SJCRH30 (cell line): Measurements from ENCODE around the gene DDX42. TPM values are rescaled to one million over a fixed set of nuclear protein-coding genes. Genes with fewer than 3 reads are reported as not detected.
"Not testable (repeated sequence)": the region's sequence is repeated elsewhere in the genome, so short reads cannot be mapped to it uniquely, and the experiment has no call there.

Source experiments
- DNase-seq, 2 experiments: peaks; one replicate each; pipeline ENCODE4 v3.0.0-alpha.2; 2015 to 2020
- H3K27ac ChIP-seq: fragments of 250-450 bp; sonication (Bioruptor Pico); 2 replicates; pipeline ENCODE4 v1.5.1; 2020; ENCODE audit warnings: mild to moderate bottlenecking, moderate library complexity
- H3K27me3 ChIP-seq: fragments of 250-450 bp; sonication (Bioruptor Pico); 2 replicates; pipeline ENCODE4 v1.5.1; 2020; ENCODE audit warnings: mild to moderate bottlenecking, moderate library complexity
- H3K36me3 ChIP-seq: fragments of 250-450 bp; sonication (Bioruptor Pico); 2 replicates; pipeline ENCODE4 v1.5.1; 2020; ENCODE audit warnings: mild to moderate bottlenecking, moderate library complexity
- H3K4me1 ChIP-seq: fragments of 250-450 bp; sonication (Bioruptor Pico); 2 replicates; pipeline ENCODE4 v1.5.1; 2020; ENCODE audit warnings: mild to moderate bottlenecking, moderate library complexity
- H3K4me3 ChIP-seq: fragments of 250-450 bp; sonication (Bioruptor Pico); 2 replicates; pipeline ENCODE4 v1.5.1; 2020; ENCODE audit warnings: mild to moderate bottlenecking, moderate library complexity
- H3K9me3 ChIP-seq: fragments of 250-450 bp; sonication (Bioruptor Pico); replicated peaks from 2 replicates; pipeline ENCODE4 v1.5.1; 2020; ENCODE audit warnings: mild to moderate bottlenecking, moderate library complexity
- total RNA-seq: library from RNA; depleted of rRNA; stranded (reverse); fragments of >200 nt; shearing (Covaris generic); gene quantifications from 2 replicates; pipeline ENCODE4 v1.2.3, GENCODE V29; 2014

Gene DDX42
- total RNA-seq, 1 experiment from 2014 or later: 78.7 TPM

- peaks cover 84% of the 10 kb centered on the region for H3K36me3 ChIP-seq
- not testable (repeated sequence) for H3K27me3 ChIP-seq, H3K4me3 ChIP-seq, DNase-seq, H3K9me3 ChIP-seq, H3K27ac ChIP-seq, H3K4me1 ChIP-seq
These were observed 22.4 kb downstream of the DDX42 start for GRCh38 chr17:63796375-63796774.

- peaks cover 82% of the 10 kb centered on the region for H3K36me3 ChIP-seq
- H3K9me3 ChIP-seq: no peaks in the 10 kb centered on the region
- H3K4me1 ChIP-seq: no peaks in the 10 kb centered on the region
- H3K27ac ChIP-seq: no peak overlapping the region
- DNase-seq: no peak
- no peaks in the 10 kb centered on the region for H3K27me3 ChIP-seq
- no peak overlapping the region for H3K4me3 ChIP-seq
These were observed 24.7 kb downstream of the DDX42 start for GRCh38 chr17:63798572-63799106.

- no peak for DNase-seq
- Histone ChIP-seq H3K4me1 (no peaks in the 10 kb centered on the region), H3K4me3 (no peak overlapping the region), H3K27ac (no peak overlapping the region), H3K9me3 (no peaks in the 10 kb centered on the region), H3K27me3 (no peaks in the 10 kb centered on the region), H3K36me3 (peaks cover 89% of the 10 kb centered on the region)
These were observed 26.8 kb downstream of the DDX42 start for GRCh38 chr17:63800783-63801182.

GRCh38 chr17:63804328-63804727, 30.4 kb downstream of the DDX42 start:
- H3K27me3 ChIP-seq: no peaks in the 10 kb centered on the region
- DNase-seq: no peak
- no peaks in the 10 kb centered on the region for H3K4me1 ChIP-seq
- peaks cover 93% of the 10 kb centered on the region for H3K36me3 ChIP-seq
- no peaks in the 10 kb centered on the region for H3K9me3 ChIP-seq
- no peak overlapping the region for H3K27ac ChIP-seq
- H3K4me3 ChIP-seq: no peak overlapping the region

- no peaks in the 10 kb centered on the region for H3K4me1 ChIP-seq
- H3K36me3 ChIP-seq: peaks cover 90% of the 10 kb centered on the region
- no peaks in the 10 kb centered on the region for H3K27me3 ChIP-seq
- no peak overlapping the region for H3K4me3 ChIP-seq
- no peaks in the 10 kb centered on the region for H3K9me3 ChIP-seq
- DNase-seq: no peak
- no peak overlapping the region for H3K27ac ChIP-seq
These were observed 31.6 kb downstream of the DDX42 start for GRCh38 chr17:63805591-63805990.

- Histone ChIP-seq H3K4me3 (no peak overlapping the region), H3K27ac (no peak overlapping the region), H3K27me3 (no peaks in the 10 kb centered on the region), H3K36me3 (peaks cover 89% of the 10 kb centered on the region), H3K4me1 (no peaks in the 10 kb centered on the region), H3K9me3 (no peaks in the 10 kb centered on the region)
- DNase-seq: no peak
These were observed 36.0 kb downstream of the DDX42 start for GRCh38 chr17:63809970-63810369.

GRCh38 chr17:63816123-63816522, 42.2 kb downstream of the DDX42 start:
- H3K27ac ChIP-seq: no peak overlapping the region
- no peaks in the 10 kb centered on the region for H3K4me1 ChIP-seq
- H3K9me3 ChIP-seq: no peaks in the 10 kb centered on the region
- peaks cover 91% of the 10 kb centered on the region for H3K36me3 ChIP-seq
- no peak for DNase-seq
- H3K4me3 ChIP-seq: no peak overlapping the region
- no peaks in the 10 kb centered on the region for H3K27me3 ChIP-seq

GRCh38 chr17:63816669-63817068, 42.7 kb downstream of the DDX42 start:
- H3K27me3 ChIP-seq: no peaks in the 10 kb centered on the region
- no peak overlapping the region for H3K4me3 ChIP-seq
- H3K36me3 ChIP-seq: peaks cover 91% of the 10 kb centered on the region
- no peak for DNase-seq
- no peaks in the 10 kb centered on the region for H3K9me3 ChIP-seq
- H3K4me1 ChIP-seq: no peaks in the 10 kb centered on the region
- H3K27ac ChIP-seq: no peak overlapping the region

- H3K27me3 ChIP-seq: no peaks in the 10 kb centered on the region
- no peaks in the 10 kb centered on the region for H3K4me1 ChIP-seq
- H3K9me3 ChIP-seq: no peaks in the 10 kb centered on the region
- H3K4me3 ChIP-seq: no peak overlapping the region
- H3K36me3 ChIP-seq: peaks cover 89% of the 10 kb centered on the region
- no peak overlapping the region for H3K27ac ChIP-seq
- no peak for DNase-seq
These were observed 43.9 kb downstream of the DDX42 start for GRCh38 chr17:63817736-63818385.

- no peak overlapping the region for H3K4me3 ChIP-seq
- no peaks in the 10 kb centered on the region for H3K27me3 ChIP-seq
- H3K4me1 ChIP-seq: no peaks in the 10 kb centered on the region
- no peaks in the 10 kb centered on the region for H3K9me3 ChIP-seq
- peaks cover 85% of the 10 kb centered on the region for H3K36me3 ChIP-seq
- no peak overlapping the region for H3K27ac ChIP-seq
- DNase-seq: no peak
These were observed 45.2 kb downstream of the DDX42 start for GRCh38 chr17:63819131-63819530.

- no peak for DNase-seq
- H3K9me3 ChIP-seq: no peaks in the 10 kb centered on the region
- H3K4me1 ChIP-seq: no peaks in the 10 kb centered on the region
- H3K36me3 ChIP-seq: peaks cover 85% of the 10 kb centered on the region
- no peaks in the 10 kb centered on the region for H3K27me3 ChIP-seq
- H3K27ac ChIP-seq: no peak overlapping the region
- H3K4me3 ChIP-seq: no peak overlapping the region
These were observed 45.9 kb downstream of the DDX42 start for GRCh38 chr17:63819585-63820537.

- Histone ChIP-seq H3K27me3 (no peaks in the 10 kb centered on the region), H3K27ac (no peak overlapping the region), H3K4me1 (peaks cover 4% of the 10 kb centered on the region; the same call in 1 of the 2 replicates), H3K4me3 (no peak overlapping the region), H3K36me3 (peaks cover 80% of the 10 kb centered on the region), H3K9me3 (no peaks in the 10 kb centered on the region)
- DNase-seq: no peak
These were observed 47.1 kb downstream of the DDX42 start for GRCh38 chr17:63820963-63821561.

GRCh38 chr17:63821804-63822203, 47.8 kb downstream of the DDX42 start:
- no peak for DNase-seq
- H3K9me3 ChIP-seq: no peaks in the 10 kb centered on the region
- H3K27me3 ChIP-seq: no peaks in the 10 kb centered on the region
- peaks cover 73% of the 10 kb centered on the region for H3K36me3 ChIP-seq
- no peak overlapping the region for H3K4me3 ChIP-seq
- H3K4me1 ChIP-seq: peaks cover 4% of the 10 kb centered on the region; the same call in 1 of the 2 replicates
- H3K27ac ChIP-seq: no peak overlapping the region

- Histone ChIP-seq H3K27me3 (no peaks in the 10 kb centered on the region), H3K27ac (no peak overlapping the region), H3K4me3 (no peak overlapping the region), H3K9me3 (no peaks in the 10 kb centered on the region), H3K36me3 (peaks cover 65% of the 10 kb centered on the region), H3K4me1 (peaks cover 4% of the 10 kb centered on the region; the same call in 1 of the 2 replicates)
- no peak for DNase-seq
These were observed 48.6 kb downstream of the DDX42 start for GRCh38 chr17:63822537-63822936.
